NB4 (cell line): ENCODE data around the gene UNC13C.
A peak's percentile ranks its signal among the peaks of the same experiment; 100 is the strongest.

ENCODE experiments used
- DNase-seq: peaks from one replicate; pipeline ENCODE4 v3.0.0; 2010; ENCODE audit warnings: low read depth
- H3K4me3 ChIP-seq: one replicate; pipeline ENCODE4 v1.5.1; 2011; ENCODE audit warnings: mild to moderate bottlenecking, low read depth, low read length, moderate library complexity
- MAX ChIP-seq: IDR thresholded peaks from 2 replicates; pipeline ENCODE4 v1.6.1; 2011; ENCODE audit warnings: low read depth, low read length
- MYC ChIP-seq: IDR thresholded peaks from 2 replicates; pipeline ENCODE4 v1.6.1; 2011; ENCODE audit warnings: low read depth, low read length
- POLR2A ChIP-seq: IDR thresholded peaks from 2 replicates; pipeline ENCODE4 v1.6.1; 2011; ENCODE audit warnings: mild to moderate bottlenecking; ENCODE audit not compliant: insufficient read length; ENCODE audit errors: extremely low read depth
- TF ChIP-seq, protein P1 (sequence below): IDR thresholded peaks from one replicate; pipeline ENCODE4 v1.5.1; 2012; ENCODE audit warnings: low read depth, low read length

Gene UNC13C

DNA sequence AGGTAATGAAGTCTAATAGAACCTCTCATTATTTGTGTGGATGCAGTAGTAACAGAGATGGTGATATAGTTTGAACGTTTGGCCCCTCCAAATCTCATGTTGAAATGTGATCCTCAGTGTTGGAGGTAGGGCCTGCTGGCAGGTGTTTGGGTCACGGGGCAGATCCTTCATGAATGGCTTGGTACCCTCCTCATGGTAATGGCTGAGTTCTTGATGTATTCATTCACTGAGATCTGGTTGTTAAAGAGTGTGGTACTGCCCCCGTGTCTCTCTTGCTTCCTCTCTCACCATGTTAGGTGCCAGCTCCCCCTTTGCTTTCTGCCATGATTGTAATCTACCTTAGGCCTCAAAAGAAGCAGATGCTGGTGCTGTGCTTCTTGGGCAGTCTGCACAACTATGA, 606.8 kb downstream of the UNC13C start:
- H3K4me3 ChIP-seq = no peak overlapping the region
- DNase-seq = no peak
- no peak for TF ChIP-seq MAX
- TF ChIP-seq MYC = no peak

DNA sequence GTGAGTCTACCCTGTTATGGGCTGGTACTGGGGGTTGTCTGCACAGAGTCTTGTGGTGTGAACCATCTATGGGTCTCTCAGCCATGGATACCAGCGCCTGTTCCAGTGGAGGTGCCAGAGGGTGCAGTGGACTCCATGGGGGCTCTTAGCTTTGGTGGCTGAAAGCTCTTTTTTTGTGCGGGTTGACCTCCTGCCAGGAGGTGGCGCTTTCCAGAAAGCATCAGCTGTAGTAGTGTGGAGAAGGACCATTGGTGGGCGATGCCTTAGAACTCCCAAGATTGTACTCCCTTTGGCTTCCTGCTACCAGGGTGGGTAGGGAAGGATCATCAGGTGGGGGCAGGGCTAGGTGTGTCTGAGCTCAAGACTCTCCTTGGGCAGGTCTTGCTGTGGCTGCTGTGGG, 615.9 kb downstream of the UNC13C start:
- DNase-seq = no peak
- no peak overlapping the region for H3K4me3 ChIP-seq
- TF ChIP-seq POLR2A (no peak), MYC (no peak), MAX (no peak)
- TF ChIP-seq, protein P1, sequence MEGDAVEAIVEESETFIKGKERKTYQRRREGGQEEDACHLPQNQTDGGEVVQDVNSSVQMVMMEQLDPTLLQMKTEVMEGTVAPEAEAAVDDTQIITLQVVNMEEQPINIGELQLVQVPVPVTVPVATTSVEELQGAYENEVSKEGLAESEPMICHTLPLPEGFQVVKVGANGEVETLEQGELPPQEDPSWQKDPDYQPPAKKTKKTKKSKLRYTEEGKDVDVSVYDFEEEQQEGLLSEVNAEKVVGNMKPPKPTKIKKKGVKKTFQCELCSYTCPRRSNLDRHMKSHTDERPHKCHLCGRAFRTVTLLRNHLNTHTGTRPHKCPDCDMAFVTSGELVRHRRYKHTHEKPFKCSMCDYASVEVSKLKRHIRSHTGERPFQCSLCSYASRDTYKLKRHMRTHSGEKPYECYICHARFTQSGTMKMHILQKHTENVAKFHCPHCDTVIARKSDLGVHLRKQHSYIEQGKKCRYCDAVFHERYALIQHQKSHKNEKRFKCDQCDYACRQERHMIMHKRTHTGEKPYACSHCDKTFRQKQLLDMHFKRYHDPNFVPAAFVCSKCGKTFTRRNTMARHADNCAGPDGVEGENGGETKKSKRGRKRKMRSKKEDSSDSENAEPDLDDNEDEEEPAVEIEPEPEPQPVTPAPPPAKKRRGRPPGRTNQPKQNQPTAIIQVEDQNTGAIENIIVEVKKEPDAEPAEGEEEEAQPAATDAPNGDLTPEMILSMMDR = peak; percentile 23

DNA sequence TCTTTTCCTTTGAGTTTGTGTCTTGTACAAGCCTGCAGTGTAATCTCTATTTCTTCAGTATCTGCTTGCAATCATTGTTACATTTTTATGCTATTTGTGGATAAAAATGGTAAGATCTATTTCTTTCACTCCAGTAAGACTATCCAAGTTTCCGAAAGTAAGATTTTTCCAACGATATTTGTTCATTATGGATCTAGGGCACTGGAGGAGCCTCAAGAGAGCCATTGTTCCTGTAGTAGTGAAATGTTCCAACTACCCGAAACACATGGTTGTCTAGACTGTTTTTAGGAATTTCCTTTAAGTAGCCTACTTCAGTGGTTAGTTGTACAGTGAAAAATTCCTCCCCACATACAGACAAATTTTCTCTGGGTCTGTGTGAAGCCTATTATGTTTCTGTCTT, 621.1 kb downstream of the UNC13C start:
- H3K4me3 ChIP-seq = no peak overlapping the region
- no peak for TF ChIP-seq MAX
- no peak for TF ChIP-seq MYC
- TF ChIP-seq, protein P1 = no peak
- TF ChIP-seq POLR2A = no peak
- no peak for DNase-seq

DNA sequence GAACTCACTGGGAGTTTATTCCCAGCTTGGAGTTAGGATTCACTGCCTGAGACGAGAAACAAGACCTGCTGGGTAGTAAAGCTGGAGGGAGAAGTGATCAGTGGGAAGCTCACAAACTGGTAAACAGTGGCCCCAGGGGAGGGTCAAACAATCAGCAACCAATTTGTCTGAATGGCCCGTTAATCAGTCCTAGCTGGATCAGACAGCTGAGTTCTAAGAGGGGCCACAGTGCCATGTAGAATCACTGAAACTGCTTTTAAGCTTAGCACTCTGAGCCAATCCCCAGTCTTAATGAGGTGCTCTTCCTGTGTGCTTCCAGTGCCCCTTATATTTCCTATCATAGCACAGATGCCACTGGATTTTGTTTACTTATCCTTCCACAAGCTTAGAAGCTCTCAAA, 626.8 kb downstream of the UNC13C start:
- no peak for TF ChIP-seq MYC
- TF ChIP-seq MAX = no peak
- no peak for TF ChIP-seq POLR2A
- TF ChIP-seq, protein P1 = no peak
- DNase-seq = no peak
- no peak overlapping the region for H3K4me3 ChIP-seq

DNA sequence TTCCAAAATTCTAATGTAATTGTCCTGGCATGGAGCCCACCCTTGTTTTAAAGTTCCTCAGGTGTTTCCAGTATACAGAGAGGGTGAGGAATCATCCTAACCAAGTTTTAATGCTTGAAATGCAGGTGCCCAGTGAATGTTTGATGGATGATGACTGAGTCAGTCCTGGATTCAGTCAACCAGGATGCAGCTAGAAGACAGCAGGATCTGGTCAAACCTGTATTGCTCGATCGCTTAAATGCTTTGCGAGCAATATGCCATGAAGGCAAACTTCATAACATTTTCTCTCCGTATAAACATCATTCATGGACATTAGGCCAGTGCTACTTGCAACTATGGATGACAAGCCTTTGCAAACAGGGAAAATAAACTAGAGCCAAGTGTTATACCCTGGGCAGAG, 627.3 kb downstream of the UNC13C start:
- no peak for TF ChIP-seq MYC
- TF ChIP-seq MAX = no peak
- no peak for TF ChIP-seq POLR2A
- TF ChIP-seq, protein P1 = no peak
- DNase-seq = no peak
- no peak overlapping the region for H3K4me3 ChIP-seq

- TF ChIP-seq, protein P1 = no peak
- TF ChIP-seq MYC (no peak), POLR2A (no peak), MAX (no peak)
- no peak for DNase-seq
- H3K4me3 ChIP-seq = no peak overlapping the region
Measured at GRCh38 chr15:54608876-54609835, 630.9 kb downstream of the UNC13C start.
